ENCODE results near the gene OR51I2. TPM values are rescaled to one million over a fixed set of nuclear protein-coding genes. Genes with fewer than 3 reads are reported as not detected.

The OR51I2 gene
- total and polyA plus RNA-seq, 3 donors from 2014 or later, result not detected

- no peaks in the 10 kb centered on the region for H3K4me1 ChIP-seq
- no peaks in the 10 kb centered on the region for H3K36me3 ChIP-seq (ENCODE audit: low read depth, missing control alignments)
- no peaks in the 10 kb centered on the region for H3K9me3 ChIP-seq
- intact Hi-C loops (cut with DNase I; ENCODE audit: low total_unique reads), result no loop called here
- no peak within 1 kb of the TSS for H3K4me3 ChIP-seq
- H3K27ac ChIP-seq, result no peak within 1 kb of the TSS
- TF ChIP-seq POLR2A (IDR thresholded peaks at IDR 0.05), result no peak
- TF ChIP-seq, protein P1, sequence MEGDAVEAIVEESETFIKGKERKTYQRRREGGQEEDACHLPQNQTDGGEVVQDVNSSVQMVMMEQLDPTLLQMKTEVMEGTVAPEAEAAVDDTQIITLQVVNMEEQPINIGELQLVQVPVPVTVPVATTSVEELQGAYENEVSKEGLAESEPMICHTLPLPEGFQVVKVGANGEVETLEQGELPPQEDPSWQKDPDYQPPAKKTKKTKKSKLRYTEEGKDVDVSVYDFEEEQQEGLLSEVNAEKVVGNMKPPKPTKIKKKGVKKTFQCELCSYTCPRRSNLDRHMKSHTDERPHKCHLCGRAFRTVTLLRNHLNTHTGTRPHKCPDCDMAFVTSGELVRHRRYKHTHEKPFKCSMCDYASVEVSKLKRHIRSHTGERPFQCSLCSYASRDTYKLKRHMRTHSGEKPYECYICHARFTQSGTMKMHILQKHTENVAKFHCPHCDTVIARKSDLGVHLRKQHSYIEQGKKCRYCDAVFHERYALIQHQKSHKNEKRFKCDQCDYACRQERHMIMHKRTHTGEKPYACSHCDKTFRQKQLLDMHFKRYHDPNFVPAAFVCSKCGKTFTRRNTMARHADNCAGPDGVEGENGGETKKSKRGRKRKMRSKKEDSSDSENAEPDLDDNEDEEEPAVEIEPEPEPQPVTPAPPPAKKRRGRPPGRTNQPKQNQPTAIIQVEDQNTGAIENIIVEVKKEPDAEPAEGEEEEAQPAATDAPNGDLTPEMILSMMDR (IDR thresholded peaks at IDR 0.05), result no peak
- WGBS, 2 donors, result 41 to 50% methylated on average over 2 of the region's 2 CpGs
- no peak for DNase-seq
- no peaks in the 10 kb centered on the region for H3K27me3 ChIP-seq
Measured at GRCh38 chr11:5441414-5441813, 7.7 kb upstream of the OR51I2 start, which contains the start of gene OR51I1. Gene OR51I1 (minus strand): TSS chr11:5441514. CDS start chr11:5441514, 0 bp downstream.

GRCh38 chr11:5443835-5444393, 5.2 kb upstream of the OR51I2 start:
- 40 to 83% methylated on average over 2 of the region's 2 CpGs for WGBS, 2 donors
- intact Hi-C loops (cut with DNase I; ENCODE audit: low total_unique reads), result no loop called here

DNA sequence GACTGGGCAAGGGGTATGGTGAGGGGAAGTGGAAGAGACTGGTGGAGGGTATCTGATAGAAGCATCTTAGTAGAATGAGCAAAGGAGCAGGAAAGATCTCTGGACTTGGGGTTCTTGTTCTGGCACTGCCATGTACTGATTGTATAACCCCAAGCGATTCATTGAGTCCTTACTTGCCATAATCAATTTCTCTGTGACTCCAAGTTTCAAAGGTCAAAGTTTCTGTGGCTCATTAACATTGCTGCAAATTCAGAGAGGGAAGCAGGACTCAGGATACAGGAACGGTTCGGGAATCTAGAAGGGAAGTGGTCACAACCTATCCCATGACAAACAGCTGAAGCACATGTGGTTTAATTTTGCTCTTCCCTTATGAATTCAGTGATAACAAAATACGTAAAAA, 309 bp downstream of the OR51I2 start:
- H3K4me3 ChIP-seq, result no peak overlapping the region
- H3K36me3 ChIP-seq (ENCODE audit: low read depth, missing control alignments), result no peaks in the 10 kb centered on the region
- intact Hi-C loops (cut with DNase I; ENCODE audit: low total_unique reads), result no loop called here
- TF ChIP-seq, protein P1 (IDR thresholded peaks at IDR 0.05), result no peak
- no peak for TF ChIP-seq POLR2A (IDR thresholded peaks at IDR 0.05)
- WGBS, 2 donors, result 85 to 91% methylated on average over 4 of the region's 4 CpGs
- DNase-seq, result no peak
- H3K27me3 ChIP-seq, result no peaks in the 10 kb centered on the region
- H3K9me3 ChIP-seq, result no peaks in the 10 kb centered on the region
- no peaks in the 10 kb centered on the region for H3K4me1 ChIP-seq
- no peak overlapping the region for H3K27ac ChIP-seq

More at GRCh38 chr11:5443835-5444393, 5.2 kb upstream of the OR51I2 start:
- H3K36me3 ChIP-seq (ENCODE audit: low read depth, missing control alignments), result no peaks in the 10 kb centered on the region
- no peaks in the 10 kb centered on the region for H3K9me3 ChIP-seq
- H3K27ac ChIP-seq, result no peak overlapping the region
- no peak overlapping the region for H3K4me3 ChIP-seq
- TF ChIP-seq, protein P1 (IDR thresholded peaks at IDR 0.05), result no peak
- no peak for TF ChIP-seq POLR2A (IDR thresholded peaks at IDR 0.05)
- H3K4me1 ChIP-seq, result no peaks in the 10 kb centered on the region
- no peak for DNase-seq
- no peaks in the 10 kb centered on the region for H3K27me3 ChIP-seq

- Histone ChIP-seq H3K9me3 (no peaks in the 10 kb centered on the region), H3K4me3 (no peak overlapping the region), H3K27me3 (no peaks in the 10 kb centered on the region), H3K4me1 (no peaks in the 10 kb centered on the region), H3K36me3 (ENCODE audit: low read depth, missing control alignments) (no peaks in the 10 kb centered on the region), H3K27ac (no peak overlapping the region)
- intact Hi-C loops (cut with DNase I; ENCODE audit: low total_unique reads), result no loop called here
- TF ChIP-seq POLR2A (IDR thresholded peaks at IDR 0.05), result no peak
- TF ChIP-seq, protein P1 (IDR thresholded peaks at IDR 0.05), result no peak
- DNase-seq, result no peak
- WGBS, 2 donors, result 96 to 98% methylated on average over 6 to 13 of the region's 14 CpGs
Measured at GRCh38 chr11:5460983-5461621, 12.0 kb downstream of the OR51I2 start.

DNA sequence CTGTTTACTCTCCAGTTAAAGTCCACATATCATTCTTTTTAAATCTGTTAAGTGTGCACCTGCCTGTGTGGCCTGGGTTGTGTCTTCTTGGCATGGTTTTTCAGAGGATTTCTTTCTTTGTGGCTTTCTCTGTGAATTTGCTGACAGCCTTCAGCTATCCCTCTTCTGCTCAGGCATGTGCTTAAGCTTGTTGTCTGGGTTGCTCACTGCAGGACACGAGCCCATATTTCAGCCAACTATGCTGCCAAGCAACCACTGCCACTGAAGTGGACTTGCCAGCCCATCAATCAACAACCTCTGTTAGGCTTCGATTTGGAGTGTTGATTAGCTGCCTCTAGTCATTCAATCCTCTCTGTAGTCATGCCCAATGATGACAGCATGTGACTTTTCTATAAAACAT, 18.4 kb downstream of the OR51I2 start:
- Histone ChIP-seq H3K4me3 (no peak overlapping the region), H3K27me3 (no peaks in the 10 kb centered on the region), H3K4me1 (no peaks in the 10 kb centered on the region), H3K36me3 (ENCODE audit: low read depth, missing control alignments) (no peaks in the 10 kb centered on the region), H3K27ac (no peak overlapping the region), H3K9me3 (no peaks in the 10 kb centered on the region)
- no peak for DNase-seq
- intact Hi-C loops (cut with DNase I; ENCODE audit: low total_unique reads), result no loop called here
- TF ChIP-seq, protein P1 (IDR thresholded peaks at IDR 0.05), result no peak
- TF ChIP-seq POLR2A (IDR thresholded peaks at IDR 0.05), result no peak
- WGBS, 2 donors, result 67 to 80% methylated on average over 2 of the region's 2 CpGs
